Peyer's patch (tissue), 4 donors: ENCODE results near the gene PJA1.

ENCODE experiments used
- CTCF ChIP-seq, 6 experiments: fragments of 450-650 bp in 4 of 6; fragments of 200-600 bp in 2 of 6; sonication (generic) in 1 of 6; IDR thresholded peaks; one replicate each; pipeline ENCODE4 v1.5.1; 2017 to 2019; ENCODE audit warnings: antibody characterized with exemption in 6 of 6, mild to moderate bottlenecking in 3 of 6, moderate library complexity in 1 of 6
- POLR2A ChIP-seq, 2 donors: fragments of 450-650 bp; IDR thresholded peaks; one replicate each; pipeline ENCODE4 v1.5.1; 2017; ENCODE audit warnings: antibody characterized with exemption in 2 of 2, mild to moderate bottlenecking in 2 of 2, moderate library complexity in 2 of 2

DNA sequence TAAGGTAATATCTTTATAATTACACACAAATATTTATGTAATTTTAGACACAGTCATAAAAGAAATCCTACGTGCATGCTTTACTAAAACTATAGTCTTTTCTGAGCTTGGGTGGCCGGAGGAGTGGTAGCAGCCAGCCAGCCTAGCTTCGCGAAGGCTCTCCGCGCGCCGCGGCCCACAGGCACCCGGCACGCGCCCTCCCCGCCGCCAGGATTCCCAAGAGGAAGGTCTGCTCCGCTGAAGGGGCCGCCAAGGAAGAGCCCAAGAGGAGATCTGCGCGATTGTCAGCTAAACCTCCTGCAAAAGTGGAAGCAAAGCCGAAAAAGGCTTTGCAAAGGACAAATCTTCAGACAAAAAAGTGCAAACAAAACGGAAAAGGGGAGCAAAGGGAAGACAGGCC lies 8.7 kb upstream of the PJA1 start:
- TF ChIP-seq CTCF (IDR thresholded peaks at IDR 0.05) (no peak), POLR2A (IDR thresholded peaks at IDR 0.05) (no peak)
